Left forelimb (tissue), 1 donor: ENCODE results near the gene WDR1.

Source experiments
- DNase-seq: peaks from one replicate; pipeline ENCODE4 v3.0.0-alpha.2; 2018; ENCODE audit warnings: low spot score

The WDR1 gene

GRCh38 chr4:10098780-10099160 lies 17.8 kb downstream of the WDR1 start:
- no peak for DNase-seq

GRCh38 chr4:10097906-10098779 lies 18.5 kb downstream of the WDR1 start:
- DNase-seq, result no peak

GRCh38 chr4:10096978-10097335 lies 19.6 kb downstream of the WDR1 start:
- no peak for DNase-seq

GRCh38 chr4:10096201-10096977 lies 20.2 kb downstream of the WDR1 start:
- no peak for DNase-seq

- DNase-seq, result no peak
Measured at GRCh38 chr4:10095296-10095991, 21.2 kb downstream of the WDR1 start.

DNA sequence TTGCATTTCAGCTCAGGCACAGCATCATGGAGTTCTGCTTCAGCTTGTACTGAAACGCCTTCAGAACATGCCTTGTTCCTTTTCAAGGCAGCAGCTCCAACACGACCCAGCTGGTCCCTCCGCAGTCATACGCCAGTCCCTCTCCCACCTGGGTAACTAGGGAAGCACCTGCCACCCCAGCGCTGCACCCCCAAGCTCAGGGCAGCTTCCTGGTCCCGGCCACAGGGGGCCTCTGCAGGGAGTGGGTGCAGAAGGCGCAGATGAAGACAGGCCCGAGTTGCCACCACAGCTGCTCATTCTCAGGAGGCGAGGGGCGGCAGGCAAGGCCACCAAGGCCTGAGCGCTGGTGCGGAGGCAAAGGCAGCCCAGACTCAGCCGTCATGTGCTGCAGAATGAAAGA lies 21.8 kb downstream of the WDR1 start:
- DNase-seq, result no peak

GRCh38 chr4:10093801-10094552 lies 22.6 kb downstream of the WDR1 start:
- DNase-seq, result no peak

GRCh38 chr4:10093271-10093621 lies 23.4 kb downstream of the WDR1 start:
- no peak for DNase-seq

DNA sequence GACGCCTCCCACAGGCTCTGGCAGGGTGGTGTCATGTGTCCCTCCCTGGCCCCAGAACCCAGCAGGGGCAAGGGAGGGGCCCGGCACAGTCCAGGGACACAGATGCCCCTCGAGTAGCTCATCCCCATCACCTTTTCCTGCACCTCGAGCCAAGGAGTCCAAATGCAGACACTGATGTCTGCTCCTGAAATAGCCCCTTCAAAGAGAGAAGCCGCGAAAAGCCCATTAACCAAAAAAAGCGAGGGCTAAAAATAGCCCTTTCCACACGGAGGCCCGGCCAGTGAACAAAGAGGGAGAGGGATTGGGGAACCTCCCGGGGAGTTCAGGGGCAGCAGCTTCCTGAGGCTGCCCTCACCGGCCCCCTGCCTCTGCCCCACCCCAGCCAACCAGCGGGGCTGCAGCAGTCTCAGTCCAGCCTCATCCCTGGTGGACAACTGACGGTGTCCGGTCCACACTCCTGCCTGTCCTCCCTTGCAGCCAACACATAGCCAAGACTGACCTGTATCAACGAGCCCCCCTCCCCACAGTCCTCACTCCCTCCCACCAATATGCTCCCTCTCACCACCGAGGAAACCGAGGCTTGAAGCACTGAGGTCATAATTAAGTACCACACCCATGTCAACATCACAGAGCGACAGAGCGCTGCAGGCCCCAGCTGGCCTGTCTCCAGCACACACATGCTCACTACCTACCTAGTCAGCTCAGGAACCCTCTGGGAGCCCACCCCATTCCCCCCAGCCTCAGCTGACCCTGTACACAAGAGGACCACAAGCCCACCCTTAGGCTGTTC lies 23.9 kb downstream of the WDR1 start:
- no peak for DNase-seq

- DNase-seq, result no peak
Measured at GRCh38 chr4:10091531-10092181, 24.9 kb downstream of the WDR1 start.

- no peak for DNase-seq
Measured at GRCh38 chr4:10090467-10091250, 25.9 kb downstream of the WDR1 start.

DNA sequence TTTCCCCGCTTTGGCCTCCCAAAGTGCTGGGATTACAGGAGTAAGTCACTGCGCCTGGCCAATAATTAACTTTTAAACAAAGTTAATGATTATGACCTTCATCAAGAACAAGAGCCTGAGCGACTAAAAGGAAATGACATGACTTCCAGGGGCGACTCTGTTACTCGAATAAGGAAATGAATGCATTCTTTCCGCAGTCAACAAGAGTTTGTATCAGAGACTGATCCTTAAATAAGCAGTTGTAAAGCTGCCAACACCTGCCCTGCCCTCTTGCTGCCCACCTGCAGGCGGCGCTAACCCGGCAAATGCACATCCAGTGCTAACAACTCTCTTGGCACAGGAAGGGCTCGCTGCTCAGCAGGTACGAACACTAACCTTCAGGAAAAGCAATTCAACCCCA lies 27.3 kb downstream of the WDR1 start:
- DNase-seq, result no peak

DNA sequence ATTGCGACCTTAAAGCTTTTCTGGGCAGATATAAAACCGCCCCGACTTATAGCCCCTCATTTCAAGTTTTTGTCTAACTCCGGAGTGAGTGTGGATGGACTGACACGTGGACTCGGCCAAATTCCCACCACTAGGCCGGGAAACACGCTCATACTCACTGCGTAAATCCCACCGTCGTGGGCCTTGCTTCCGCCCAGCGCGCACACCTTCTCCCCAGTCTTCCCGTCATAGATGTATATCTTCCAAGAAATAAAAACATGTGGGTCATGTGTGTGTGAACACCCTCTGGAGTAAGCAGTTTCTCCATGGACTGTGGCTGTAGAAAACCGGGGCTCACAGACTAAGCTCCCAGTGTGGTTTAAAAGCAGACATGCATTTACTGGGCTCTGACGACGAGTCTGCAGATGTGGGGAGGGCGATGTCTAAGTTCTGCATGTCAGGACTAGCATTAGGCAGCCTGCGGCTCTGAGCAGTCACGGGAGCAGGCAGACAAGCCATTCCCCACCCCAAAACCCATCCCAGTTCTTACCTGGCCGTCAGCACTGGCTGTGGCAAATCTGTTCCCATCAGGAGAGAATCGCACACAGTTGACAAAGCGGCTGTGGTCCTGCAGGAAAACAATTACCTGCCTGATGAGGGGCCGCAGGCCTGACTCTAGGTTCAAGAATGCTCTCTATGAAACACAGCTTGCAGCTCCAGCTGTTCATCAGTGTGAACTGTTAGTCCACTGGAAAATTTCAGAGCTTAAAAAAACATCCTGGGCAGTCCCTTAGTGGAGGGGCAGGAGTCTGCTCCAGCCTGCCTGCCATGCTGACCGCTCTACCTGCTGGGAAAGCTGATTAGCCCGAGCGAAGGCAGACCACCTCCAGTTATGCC lies 28.2 kb downstream of the WDR1 start:
- no peak for DNase-seq

GRCh38 chr4:10087152-10087791 lies 29.3 kb downstream of the WDR1 start:
- no peak for DNase-seq

GRCh38 chr4:10086506-10087120 lies 30.0 kb downstream of the WDR1 start:
- no peak for DNase-seq

GRCh38 chr4:10085828-10086505 lies 30.6 kb downstream of the WDR1 start:
- DNase-seq, result no peak

GRCh38 chr4:10085386-10085785 lies 31.2 kb downstream of the WDR1 start:
- DNase-seq, result no peak
